Brain microvascular endothelial cell (primary cell): ENCODE results near the gene OR2J2.
"Not testable (repeated sequence)": the region's sequence is repeated elsewhere in the genome, so short reads cannot be mapped to it uniquely, and the experiment has no call there.

Experiments used
- DNase-seq: peaks from one replicate; pipeline ENCODE4 v3.0.0-alpha.2; 2020
- H3K27ac ChIP-seq: fragments of 250-450 bp; sonication (Bioruptor Pico); 2 replicates; pipeline ENCODE4 v1.5.1; 2020; ENCODE audit warnings: mild to moderate bottlenecking, moderate library complexity
- H3K27me3 ChIP-seq: fragments of 250-450 bp; sonication (Bioruptor Pico); replicated peaks from 2 replicates; pipeline ENCODE4 v1.5.1; 2020; ENCODE audit warnings: mild to moderate bottlenecking
- H3K36me3 ChIP-seq: fragments of 250-450 bp; sonication (Bioruptor Pico); replicated peaks from 2 replicates; pipeline ENCODE4 v1.5.1; 2020; ENCODE audit warnings: mild to moderate bottlenecking
- H3K4me3 ChIP-seq: 2 replicates; pipeline ENCODE4 v1.5.1; 2011; ENCODE audit warnings: low read depth, mild to moderate bottlenecking, control low read depth, low read length, moderate library complexity
- in situ Hi-C: cut with HindIII; loops from 2 replicates; pipeline ENCODE4 v1.10.0; 2017; ENCODE audit warnings: low sequenced_read_pairs, low pct_ligation_motif_present
- TF ChIP-seq, protein P1 (sequence below): IDR thresholded peaks from 2 replicates; pipeline ENCODE4 v1.5.1; 2011; ENCODE audit warnings: low read depth, mild to moderate bottlenecking, moderate library complexity, low read length, control low read depth, inconsistent platforms; ENCODE audit errors: missing control alignments

The OR2J2 gene

DNA sequence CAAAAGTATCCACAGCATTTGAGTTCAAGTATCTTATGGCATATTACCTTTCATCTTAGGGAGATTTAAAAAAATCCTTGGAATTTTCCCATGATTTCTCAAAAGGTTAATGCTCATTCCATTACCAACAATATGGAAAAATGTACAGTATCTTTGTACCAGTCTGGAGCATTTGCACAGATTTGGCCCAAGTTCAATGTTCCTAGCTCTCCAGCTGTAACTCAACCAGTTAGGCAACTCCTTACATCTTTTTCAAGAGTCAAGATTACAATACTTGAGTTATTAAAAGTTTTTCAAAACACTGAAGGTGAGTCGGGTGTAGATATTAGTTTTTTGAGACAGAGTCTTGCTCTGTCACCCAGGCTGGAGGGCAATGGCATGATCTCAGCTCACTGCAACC lies 1.0 kb downstream of the OR2J2 start:
- DNase-seq: no peak
- in situ Hi-C loops: no loop called here
- Histone ChIP-seq H3K4me3 (no peak overlapping the region), H3K27me3 (no peaks in the 10 kb centered on the region), H3K27ac (no peak overlapping the region), H3K36me3 (no peaks in the 10 kb centered on the region)
- TF ChIP-seq, protein P1, sequence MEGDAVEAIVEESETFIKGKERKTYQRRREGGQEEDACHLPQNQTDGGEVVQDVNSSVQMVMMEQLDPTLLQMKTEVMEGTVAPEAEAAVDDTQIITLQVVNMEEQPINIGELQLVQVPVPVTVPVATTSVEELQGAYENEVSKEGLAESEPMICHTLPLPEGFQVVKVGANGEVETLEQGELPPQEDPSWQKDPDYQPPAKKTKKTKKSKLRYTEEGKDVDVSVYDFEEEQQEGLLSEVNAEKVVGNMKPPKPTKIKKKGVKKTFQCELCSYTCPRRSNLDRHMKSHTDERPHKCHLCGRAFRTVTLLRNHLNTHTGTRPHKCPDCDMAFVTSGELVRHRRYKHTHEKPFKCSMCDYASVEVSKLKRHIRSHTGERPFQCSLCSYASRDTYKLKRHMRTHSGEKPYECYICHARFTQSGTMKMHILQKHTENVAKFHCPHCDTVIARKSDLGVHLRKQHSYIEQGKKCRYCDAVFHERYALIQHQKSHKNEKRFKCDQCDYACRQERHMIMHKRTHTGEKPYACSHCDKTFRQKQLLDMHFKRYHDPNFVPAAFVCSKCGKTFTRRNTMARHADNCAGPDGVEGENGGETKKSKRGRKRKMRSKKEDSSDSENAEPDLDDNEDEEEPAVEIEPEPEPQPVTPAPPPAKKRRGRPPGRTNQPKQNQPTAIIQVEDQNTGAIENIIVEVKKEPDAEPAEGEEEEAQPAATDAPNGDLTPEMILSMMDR: no peak

DNA sequence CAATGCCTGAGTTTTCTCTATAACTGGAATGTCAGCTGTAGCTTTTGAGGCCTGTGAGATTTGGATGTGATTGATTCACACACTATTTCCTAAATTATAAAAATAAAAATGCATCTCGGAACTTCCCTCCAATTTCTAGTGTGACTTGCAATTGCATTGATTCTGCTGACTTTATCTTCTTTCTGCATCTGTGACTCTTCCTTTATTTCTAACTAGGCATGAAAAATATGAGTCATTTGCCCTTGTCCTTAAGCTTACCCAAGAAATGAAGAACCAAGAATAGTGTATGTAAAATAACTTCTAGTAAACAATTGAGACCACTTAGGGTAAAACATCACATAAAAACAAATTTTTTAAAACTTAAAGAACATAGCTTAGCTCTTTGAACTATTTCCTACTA lies 12.9 kb downstream of the OR2J2 start:
- Histone ChIP-seq H3K4me3 (no peak overlapping the region), H3K36me3 (no peaks in the 10 kb centered on the region), H3K27ac (no peak overlapping the region), H3K27me3 (no peaks in the 10 kb centered on the region)
- in situ Hi-C loops: no loop called here
- DNase-seq: no peak
- TF ChIP-seq, protein P1: no peak

DNA sequence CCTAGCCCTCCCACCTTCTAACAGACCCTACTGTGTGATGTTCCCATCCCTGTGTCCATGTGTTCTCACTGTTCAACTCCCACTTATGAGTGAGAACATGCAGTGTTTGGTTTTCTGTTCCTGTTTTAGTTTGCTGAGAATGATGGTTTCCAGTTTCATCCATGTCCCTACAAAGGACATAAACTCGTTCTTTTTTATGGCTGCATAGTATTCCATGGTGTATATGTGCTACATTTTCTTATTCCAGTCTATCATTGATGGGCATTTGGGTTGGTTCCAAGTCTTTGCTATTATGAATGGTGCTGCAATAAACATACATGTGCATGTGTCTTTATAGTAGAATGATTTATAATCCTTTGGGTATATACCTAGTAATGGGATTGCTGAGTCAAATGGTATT lies 18.0 kb downstream of the OR2J2 start:
- DNase-seq, H3K4me3 ChIP-seq, H3K27me3 ChIP-seq, in situ Hi-C loops, H3K27ac ChIP-seq, H3K36me3 ChIP-seq: not testable (repeated sequence)

DNA sequence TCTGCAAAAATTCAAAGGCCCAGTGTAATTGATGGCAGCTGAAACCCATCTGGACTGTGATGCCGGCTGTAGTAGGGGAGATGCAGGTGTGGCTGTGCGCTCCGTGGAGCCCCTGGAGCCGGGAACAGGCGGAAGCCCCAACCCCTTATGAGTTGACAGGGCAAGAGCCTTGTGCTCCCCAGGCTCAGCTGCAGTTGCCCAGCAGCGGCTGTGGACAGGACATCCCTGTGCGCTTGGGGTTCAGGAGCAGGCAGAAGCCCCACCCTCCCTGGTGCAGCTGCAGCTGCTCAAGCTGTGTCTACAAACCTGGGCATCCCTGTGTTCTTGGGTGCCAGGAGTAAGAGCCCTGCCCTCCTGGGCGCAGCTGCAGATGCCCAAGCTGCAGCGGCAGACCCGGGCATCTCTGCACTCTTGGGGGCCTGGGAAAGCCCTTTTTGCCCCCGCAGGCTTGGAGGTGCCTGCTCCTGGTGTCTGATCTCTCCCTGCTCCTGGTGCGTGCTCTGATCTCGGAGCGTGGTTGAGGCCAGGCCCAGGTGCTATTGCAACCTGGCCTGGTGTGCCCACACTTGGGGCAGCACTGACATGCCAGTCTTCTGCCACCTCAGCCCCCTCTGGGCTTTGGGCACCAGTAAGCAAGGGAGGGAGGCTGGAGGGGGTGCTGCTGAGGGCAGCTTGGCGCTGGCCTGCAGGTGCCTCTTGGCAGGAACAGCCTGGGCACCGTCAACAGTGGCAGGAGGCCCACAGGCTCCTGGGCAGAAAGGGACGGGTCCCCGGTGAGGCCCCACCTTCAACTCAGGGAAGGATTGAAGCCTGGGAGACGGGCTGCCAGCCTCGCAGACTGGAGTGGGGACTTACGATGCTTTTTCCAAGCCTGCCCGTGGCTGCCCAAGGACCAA lies 30.3 kb downstream of the OR2J2 start:
- Histone ChIP-seq H3K4me3 (no peak overlapping the region), H3K36me3 (no peaks in the 10 kb centered on the region), H3K27ac (no peak overlapping the region), H3K27me3 (no peaks in the 10 kb centered on the region)
- no peak for DNase-seq
- in situ Hi-C loops: no loop called here
- TF ChIP-seq, protein P1: no peak

DNA sequence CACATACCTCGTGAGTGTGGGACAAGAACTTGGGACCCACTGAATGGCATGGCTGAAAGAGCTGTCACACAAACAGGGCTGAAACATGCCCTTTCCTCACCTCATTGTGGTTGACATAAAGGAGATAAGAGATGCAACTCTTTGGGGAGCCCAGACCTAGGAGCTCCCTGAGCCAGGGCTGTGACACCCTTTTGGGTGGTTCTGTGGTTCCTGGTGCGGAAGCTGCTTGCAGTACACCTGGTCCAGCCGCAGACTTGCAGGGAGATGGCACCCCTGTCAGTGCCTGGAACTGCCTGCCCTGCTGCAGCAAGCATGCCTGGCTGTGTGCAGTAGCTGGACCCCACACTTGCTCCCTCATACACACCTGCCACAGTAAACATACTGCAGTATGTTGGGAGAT lies 31.3 kb downstream of the OR2J2 start:
- TF ChIP-seq, protein P1: no peak
- Histone ChIP-seq H3K27me3 (no peaks in the 10 kb centered on the region), H3K4me3 (no peak overlapping the region), H3K36me3 (no peaks in the 10 kb centered on the region), H3K27ac (no peak overlapping the region)
- in situ Hi-C loops: no loop called here
- DNase-seq: no peak

DNA sequence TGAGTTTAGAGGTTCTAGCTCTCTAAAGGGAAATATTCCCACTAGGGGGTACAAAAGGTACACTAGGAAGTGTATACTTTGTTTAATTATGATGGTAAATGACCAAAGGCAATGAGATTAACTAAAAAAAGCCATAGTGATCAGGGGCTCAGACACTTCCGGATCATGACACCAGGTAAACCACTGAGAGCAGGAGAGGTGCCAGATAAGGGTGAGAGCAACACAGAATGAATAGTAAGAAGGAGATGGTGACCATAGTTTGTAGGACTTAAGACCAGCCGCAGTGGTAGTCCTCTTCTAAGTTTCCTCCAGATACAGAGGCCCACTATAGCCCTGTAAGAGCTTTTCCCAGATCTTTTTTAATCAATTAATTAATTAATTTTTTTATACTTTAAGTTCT lies 40.8 kb downstream of the OR2J2 start:
- in situ Hi-C loops: no loop called here
- TF ChIP-seq, protein P1: no peak

More for the DNA sequence above, 40.8 kb downstream of the OR2J2 start:
- Histone ChIP-seq H3K27me3 (no peaks in the 10 kb centered on the region), H3K4me3 (no peak overlapping the region), H3K36me3 (no peaks in the 10 kb centered on the region), H3K27ac (no peak overlapping the region)
- DNase-seq: no peak
